Measurements from ENCODE around the gene CCNI2. TPM values are rescaled to one million over a fixed set of nuclear protein-coding genes. Genes with fewer than 3 reads are reported as not detected.

The CCNI2 gene
- total and polyA plus RNA-seq, 8 donors = 0.46 to 56.7 (median 1.6) TPM; not detected in 2

Other genes with a start within 250 kb of the CCNI2 start
- gene IL5, start 203.9 kb upstream of the CCNI2 start, total RNA-seq = not detected
- gene IL5, start 203.9 kb upstream of the CCNI2 start, polyA plus RNA-seq = not detected
- gene RAD50, start 190.4 kb upstream of the CCNI2 start, total RNA-seq = 10 to 100 TPM; 30.9 to 93.2 (median 46.0) TPM
- gene RAD50, start 190.4 kb upstream of the CCNI2 start, polyA plus RNA-seq = 10 to 100 TPM in 1 of 3 donors, 1 to 10 TPM in 2; 5.2 to 12.2 (median 6.6) TPM
- under 1 TPM in 1 of 5 donors, not detected in 4; 0.55 TPM for gene IL13, start 89.3 kb upstream of the CCNI2 start, total RNA-seq
- not detected for gene IL13, start 89.3 kb upstream of the CCNI2 start, polyA plus RNA-seq
- gene IL4, start 73.4 kb upstream of the CCNI2 start, total RNA-seq = not detected
- not detected for gene IL4, start 73.4 kb upstream of the CCNI2 start, polyA plus RNA-seq
- gene KIF3A, start 9.9 kb upstream of the CCNI2 start, total RNA-seq = 10 to 100 TPM in 1 of 5 donors, 1 to 10 TPM in 3, under 1 TPM in 1; 0.58 to 19.3 (median 8.5) TPM
- 1 to 10 TPM; 1.5 to 3.8 (median 2.1) TPM for gene KIF3A, start 9.9 kb upstream of the CCNI2 start, polyA plus RNA-seq
- gene SEPTIN8, start 29.8 kb downstream of the CCNI2 start, total RNA-seq = 10 to 100 TPM; 18.5 to 47.3 (median 36.2) TPM
- 10 to 100 TPM; 15.5 to 28.4 (median 27.4) TPM for gene SEPTIN8, start 29.8 kb downstream of the CCNI2 start, polyA plus RNA-seq
- gene SOWAHA, start 65.9 kb downstream of the CCNI2 start, total RNA-seq = 10 to 100 TPM in 2 of 5 donors, 1 to 10 TPM in 2, not detected in 1; 6.8 to 91.8 (median 13.2) TPM
- 1 to 10 TPM; 2.4 to 5.7 (median 5.2) TPM for gene SOWAHA, start 65.9 kb downstream of the CCNI2 start, polyA plus RNA-seq
- 100 to 1,000 TPM in 1 of 5 donors, 10 to 100 TPM in 3, 1 to 10 TPM in 1; 5.3 to 264 (median 48.7) TPM for gene SHROOM1, start 83.2 kb downstream of the CCNI2 start, total RNA-seq
- 10 to 100 TPM in 1 of 3 donors, 1 to 10 TPM in 2; 7.5 to 12.8 (median 9.6) TPM for gene SHROOM1, start 83.2 kb downstream of the CCNI2 start, polyA plus RNA-seq
- 1 to 10 TPM in 2 of 5 donors, not detected in 3; 1.2 to 4.4 TPM for gene GDF9, start 119.0 kb downstream of the CCNI2 start, total RNA-seq
- gene GDF9, start 119.0 kb downstream of the CCNI2 start, polyA plus RNA-seq = 1 to 10 TPM in 1 of 3 donors, under 1 TPM in 1, not detected in 1; 0.25 to 1.1 TPM
- 100 to 1,000 TPM in 2 of 5 donors, 10 to 100 TPM in 3; 66.5 to 173 (median 83.4) TPM for gene UQCRQ, start 119.2 kb downstream of the CCNI2 start, total RNA-seq
- gene UQCRQ, start 119.2 kb downstream of the CCNI2 start, polyA plus RNA-seq = 100 to 1,000 TPM; 470 to 603 (median 499) TPM
- gene LEAP2, start 126.2 kb downstream of the CCNI2 start, total RNA-seq = 1 to 10 TPM in 2 of 5 donors, under 1 TPM in 1, not detected in 2; 0.92 to 2.3 (median 1.3) TPM
- gene LEAP2, start 126.2 kb downstream of the CCNI2 start, polyA plus RNA-seq = 1 to 10 TPM; 1.4 to 2.2 (median 1.4) TPM
- 100 to 1,000 TPM in 2 of 5 donors, 10 to 100 TPM in 3; 15.9 to 133 (median 99.1) TPM for gene AFF4, start 216.2 kb downstream of the CCNI2 start, total RNA-seq
- gene AFF4, start 216.2 kb downstream of the CCNI2 start, polyA plus RNA-seq = 10 to 100 TPM in 1 of 3 donors, 1 to 10 TPM in 2; 7.0 to 18.3 (median 9.4) TPM

Measured in stomach (tissue), 8 donors.